ENCODE data around the gene ARHGAP8. TPM values are rescaled to one million over a fixed set of nuclear protein-coding genes. Genes with fewer than 3 reads are reported as not detected.

The ARHGAP8 gene
- total and polyA plus RNA-seq, 2 donors (not counting 1 experiment from before 2014, with no cell fraction given): 0.37 TPM; not detected in 1

- no peaks in the 10 kb centered on the region for H4K20me1 ChIP-seq (ENCODE audit: control insufficient read depth, insufficient read depth, low read length, poor library complexity, severe bottlenecking)
- no peak for TF ChIP-seq EZH2 (IDR thresholded peaks at IDR 0.05; ENCODE audit: borderline replicate concordance, insufficient read depth, low read depth, low read length, poor library complexity, severe bottlenecking)
- TF ChIP-seq, protein P1, sequence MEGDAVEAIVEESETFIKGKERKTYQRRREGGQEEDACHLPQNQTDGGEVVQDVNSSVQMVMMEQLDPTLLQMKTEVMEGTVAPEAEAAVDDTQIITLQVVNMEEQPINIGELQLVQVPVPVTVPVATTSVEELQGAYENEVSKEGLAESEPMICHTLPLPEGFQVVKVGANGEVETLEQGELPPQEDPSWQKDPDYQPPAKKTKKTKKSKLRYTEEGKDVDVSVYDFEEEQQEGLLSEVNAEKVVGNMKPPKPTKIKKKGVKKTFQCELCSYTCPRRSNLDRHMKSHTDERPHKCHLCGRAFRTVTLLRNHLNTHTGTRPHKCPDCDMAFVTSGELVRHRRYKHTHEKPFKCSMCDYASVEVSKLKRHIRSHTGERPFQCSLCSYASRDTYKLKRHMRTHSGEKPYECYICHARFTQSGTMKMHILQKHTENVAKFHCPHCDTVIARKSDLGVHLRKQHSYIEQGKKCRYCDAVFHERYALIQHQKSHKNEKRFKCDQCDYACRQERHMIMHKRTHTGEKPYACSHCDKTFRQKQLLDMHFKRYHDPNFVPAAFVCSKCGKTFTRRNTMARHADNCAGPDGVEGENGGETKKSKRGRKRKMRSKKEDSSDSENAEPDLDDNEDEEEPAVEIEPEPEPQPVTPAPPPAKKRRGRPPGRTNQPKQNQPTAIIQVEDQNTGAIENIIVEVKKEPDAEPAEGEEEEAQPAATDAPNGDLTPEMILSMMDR (IDR thresholded peaks at IDR 0.05): no peak
- CTCF ChIA-PET: no interaction called here
- H3K27ac ChIP-seq (ENCODE audit: low read length in 2 of 2): no peak overlapping the region
- DNase-seq: no peak
- Mint-ChIP-seq H3K4me1 (no peaks in the 10 kb centered on the region), H3K9me3 (ENCODE audit: insufficient read depth) (peaks cover 13% of the 10 kb centered on the region), H3K27ac (no peak overlapping the region), H3K27me3 (peaks cover 20% of the 10 kb centered on the region), H3K4me3 (no peak overlapping the region)
- WGBS (ENCODE audit: insufficient coverage): 35% methylated on average over 8 of the region's 15 CpGs
- H2AFZ ChIP-seq (ENCODE audit: insufficient read depth, low read depth, low read length, poor library complexity, severe bottlenecking): no peak overlapping the region
- peaks cover 0 to 9% (median 0%) of the 10 kb centered on the region in 4 experiments for H3K27me3 ChIP-seq (replicated peaks in 1 of 4; ENCODE audit: control extremely low read depth in 1 of 4, control insufficient read depth in 3 of 4, insufficient read depth in 4 of 4, low read length in 3 of 4)
- no peak for ATAC-seq (ENCODE audit: low read depth)
- no peak overlapping the region for H3K4me3 ChIP-seq (ENCODE audit: control extremely low read depth in 1 of 5, extremely low read depth in 1 of 5, insufficient read depth in 1 of 5, low read depth in 2 of 5, low read length in 4 of 5)
- no peaks in the 10 kb centered on the region for H3K79me2 ChIP-seq (ENCODE audit: control insufficient read depth, insufficient read depth, low read length)
- H3K9ac ChIP-seq (ENCODE audit: low read length): no peak overlapping the region
- no peak overlapping the region for H3K4me2 ChIP-seq (replicated peaks; ENCODE audit: low read depth, low read length, poor library complexity, severe bottlenecking)
- intact Hi-C loops (cut with micrococcal nuclease): no loop called here
- peaks cover 0 to 19% (median 10%) of the 10 kb centered on the region in 3 donors for H3K9me3 ChIP-seq (ENCODE audit: control extremely low read depth in 1 of 3, control insufficient read depth in 2 of 3, insufficient read depth in 1 of 3, low read length in 2 of 3)
- POLR2A ChIA-PET: no interaction called here
- H3K36me3 ChIP-seq (replicated peaks in 1 of 2; ENCODE audit: control extremely low read depth in 1 of 2, control insufficient read depth in 1 of 2, extremely low read depth in 1 of 2, insufficient read depth in 2 of 2, low read length in 1 of 2): no peaks in the 10 kb centered on the region
- H3K4me1 ChIP-seq (ENCODE audit: control insufficient read depth in 2 of 2, insufficient read depth in 2 of 2, low read length in 2 of 2): no peaks in the 10 kb centered on the region
Observed at GRCh38 chr22:44837481-44837880, 85.1 kb downstream of the ARHGAP8 start.

DNA sequence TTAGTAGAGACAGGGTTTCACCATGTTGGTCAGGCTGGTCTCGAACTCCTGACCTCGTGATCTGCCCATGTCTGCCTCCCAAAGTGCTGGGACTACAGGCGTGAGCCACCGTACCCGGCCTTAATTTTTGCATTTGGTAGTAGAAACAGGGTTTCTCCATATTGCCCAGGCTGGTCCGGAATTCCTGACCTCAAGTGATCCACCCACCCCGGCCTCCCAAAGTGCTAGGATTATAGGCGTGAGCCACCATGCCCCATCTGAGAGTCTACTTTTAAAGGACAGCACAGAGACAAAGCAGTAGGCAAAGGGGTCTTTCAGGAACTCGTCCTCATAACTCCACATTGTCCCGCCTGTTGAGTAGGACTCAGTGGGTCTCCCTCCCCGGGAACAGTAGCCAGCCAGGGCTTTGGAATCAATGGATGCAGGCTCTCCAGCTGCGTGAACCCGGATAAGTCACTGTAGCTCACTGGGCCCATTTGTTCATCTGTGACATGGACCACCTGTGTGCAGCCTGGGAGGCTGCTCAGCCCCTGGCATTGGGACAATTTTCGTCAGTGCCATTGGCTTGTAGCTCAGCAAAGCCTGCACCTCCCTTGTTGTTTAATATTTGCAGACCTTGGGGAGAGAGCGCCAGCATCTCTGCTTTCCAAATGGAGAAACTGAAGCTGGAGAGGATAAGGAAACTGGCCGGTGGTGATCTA, 86.1 kb downstream of the ARHGAP8 start:
- Histone ChIP-seq H3K9ac (ENCODE audit: low read length) (no peak overlapping the region), H3K9me3 (ENCODE audit: control extremely low read depth in 1 of 3, control insufficient read depth in 2 of 3, insufficient read depth in 1 of 3, low read length in 2 of 3) (peaks cover 0 to 23% (median 10%) of the 10 kb centered on the region in 3 donors), H3K27ac (ENCODE audit: low read length in 2 of 2) (no peak overlapping the region), H3K79me2 (ENCODE audit: control insufficient read depth, insufficient read depth, low read length) (no peaks in the 10 kb centered on the region), H3K4me3 (ENCODE audit: control extremely low read depth in 1 of 5, extremely low read depth in 1 of 5, insufficient read depth in 1 of 5, low read depth in 2 of 5, low read length in 4 of 5) (no peak overlapping the region), H3K4me2 (replicated peaks; ENCODE audit: low read depth, low read length, poor library complexity, severe bottlenecking) (no peak overlapping the region), H3K36me3 (replicated peaks in 1 of 2; ENCODE audit: control extremely low read depth in 1 of 2, control insufficient read depth in 1 of 2, extremely low read depth in 1 of 2, insufficient read depth in 2 of 2, low read length in 1 of 2) (no peaks in the 10 kb centered on the region), H3K4me1 (ENCODE audit: control insufficient read depth in 2 of 2, insufficient read depth in 2 of 2, low read length in 2 of 2) (no peaks in the 10 kb centered on the region), H3K27me3 (replicated peaks in 1 of 4; ENCODE audit: control extremely low read depth in 1 of 4, control insufficient read depth in 3 of 4, insufficient read depth in 4 of 4, low read length in 3 of 4) (peaks cover 0 to 10% (median 0%) of the 10 kb centered on the region in 4 experiments), H4K20me1 (ENCODE audit: control insufficient read depth, insufficient read depth, low read length, poor library complexity, severe bottlenecking) (no peaks in the 10 kb centered on the region), H2AFZ (ENCODE audit: insufficient read depth, low read depth, low read length, poor library complexity, severe bottlenecking) (no peak overlapping the region)
- Mint-ChIP-seq H3K4me3 (no peak overlapping the region), H3K9me3 (ENCODE audit: insufficient read depth) (peaks cover 13% of the 10 kb centered on the region), H3K27me3 (peaks cover 20% of the 10 kb centered on the region), H3K27ac (no peak overlapping the region), H3K4me1 (no peaks in the 10 kb centered on the region)
- CTCF ChIA-PET: no interaction called here
- intact Hi-C loops (cut with micrococcal nuclease): no loop called here
- TF ChIP-seq EZH2 (IDR thresholded peaks at IDR 0.05; ENCODE audit: borderline replicate concordance, insufficient read depth, low read depth, low read length, poor library complexity, severe bottlenecking): no peak
- TF ChIP-seq, protein P1 (IDR thresholded peaks at IDR 0.05): no peak
- no peak for DNase-seq
- whole genome bisulfite sequencing (ENCODE audit: insufficient coverage): 81% methylated on average over 16 of the region's 16 CpGs
- ATAC-seq (ENCODE audit: low read depth): no peak
- POLR2A ChIA-PET: no interaction called here

Measured in B cell (primary cell).